ENCODE results near the gene PRMT2.
"Not testable (repeated sequence)": the region's sequence is repeated elsewhere in the genome, so short reads cannot be mapped to it uniquely, and the experiment has no call there.

GRCh38 chr21:46681593-46681992 lies 46.1 kb downstream of the PRMT2 start:
- not testable (repeated sequence) for TF ChIP-seq EZH2 (IDR thresholded peaks at IDR 0.05; ENCODE audit: borderline replicate concordance); CTCF (IDR thresholded peaks at IDR 0.05; ENCODE audit: poor library complexity); EZH2phosphoT487 (IDR thresholded peaks at IDR 0.05; ENCODE audit: low read depth, severe bottlenecking, unreplicated experiment)
